ENCODE data around the gene WNT8B. TPM values are rescaled to one million over a fixed set of nuclear protein-coding genes. Genes with fewer than 3 reads are reported as not detected.

WNT8B gene
- total RNA-seq, 4 donors from 2014 or later: not detected

DNA sequence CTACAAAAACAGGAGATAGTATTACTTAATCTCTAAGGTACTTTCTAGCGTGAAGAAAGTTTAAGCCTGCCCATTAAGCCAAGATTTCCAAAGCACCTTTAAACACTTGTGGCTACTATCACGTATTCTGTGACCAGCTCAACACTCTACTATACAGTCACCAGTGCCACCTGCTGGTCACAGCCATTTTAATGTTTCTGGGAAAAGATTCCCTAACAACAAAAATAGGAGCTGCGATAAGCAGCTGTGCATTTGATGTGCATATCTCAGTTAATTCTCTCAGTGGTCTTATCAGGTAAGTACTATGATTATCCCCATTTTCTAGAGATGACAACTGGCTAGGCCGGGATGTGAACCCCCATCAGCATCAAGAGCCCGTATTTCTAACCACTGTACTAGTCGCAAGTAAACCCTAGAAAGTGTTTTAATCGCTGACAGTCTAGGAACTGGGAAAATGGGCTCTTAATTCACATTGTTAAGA is 56.0 kb downstream of the WNT8B start:
- Histone ChIP-seq H3K4me3 (peak overlapping the region; percentile 38 to 67), H3K4me1 (peaks cover 0 to 20% (median 8%) of the 10 kb centered on the region in 3 donors), H3K36me3 (peaks cover 0 to 38% of the 10 kb centered on the region in 2 donors), H3K9me3 (no peaks in the 10 kb centered on the region), H3K27ac (peak overlapping the region in 2 of 4 donors; percentile 24 to 58), H3K27me3 (no peaks in the 10 kb centered on the region)
- TF ChIP-seq, protein P1, sequence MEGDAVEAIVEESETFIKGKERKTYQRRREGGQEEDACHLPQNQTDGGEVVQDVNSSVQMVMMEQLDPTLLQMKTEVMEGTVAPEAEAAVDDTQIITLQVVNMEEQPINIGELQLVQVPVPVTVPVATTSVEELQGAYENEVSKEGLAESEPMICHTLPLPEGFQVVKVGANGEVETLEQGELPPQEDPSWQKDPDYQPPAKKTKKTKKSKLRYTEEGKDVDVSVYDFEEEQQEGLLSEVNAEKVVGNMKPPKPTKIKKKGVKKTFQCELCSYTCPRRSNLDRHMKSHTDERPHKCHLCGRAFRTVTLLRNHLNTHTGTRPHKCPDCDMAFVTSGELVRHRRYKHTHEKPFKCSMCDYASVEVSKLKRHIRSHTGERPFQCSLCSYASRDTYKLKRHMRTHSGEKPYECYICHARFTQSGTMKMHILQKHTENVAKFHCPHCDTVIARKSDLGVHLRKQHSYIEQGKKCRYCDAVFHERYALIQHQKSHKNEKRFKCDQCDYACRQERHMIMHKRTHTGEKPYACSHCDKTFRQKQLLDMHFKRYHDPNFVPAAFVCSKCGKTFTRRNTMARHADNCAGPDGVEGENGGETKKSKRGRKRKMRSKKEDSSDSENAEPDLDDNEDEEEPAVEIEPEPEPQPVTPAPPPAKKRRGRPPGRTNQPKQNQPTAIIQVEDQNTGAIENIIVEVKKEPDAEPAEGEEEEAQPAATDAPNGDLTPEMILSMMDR (IDR thresholded peaks at IDR 0.05): peak; percentile 46 to 76 (median 69)
- TF ChIP-seq EP300 (IDR thresholded peaks at IDR 0.05) (no peak), POLR2AphosphoS5 (IDR thresholded peaks at IDR 0.05) (no peak), POLR2A (IDR thresholded peaks at IDR 0.05) (no peak)
- ATAC-seq: peak; percentile 59
- WGBS, 2 donors (ENCODE audit: low coverage in 1 of 2): 5% methylated on average over 5 to 7 of the region's 7 CpGs

DNA sequence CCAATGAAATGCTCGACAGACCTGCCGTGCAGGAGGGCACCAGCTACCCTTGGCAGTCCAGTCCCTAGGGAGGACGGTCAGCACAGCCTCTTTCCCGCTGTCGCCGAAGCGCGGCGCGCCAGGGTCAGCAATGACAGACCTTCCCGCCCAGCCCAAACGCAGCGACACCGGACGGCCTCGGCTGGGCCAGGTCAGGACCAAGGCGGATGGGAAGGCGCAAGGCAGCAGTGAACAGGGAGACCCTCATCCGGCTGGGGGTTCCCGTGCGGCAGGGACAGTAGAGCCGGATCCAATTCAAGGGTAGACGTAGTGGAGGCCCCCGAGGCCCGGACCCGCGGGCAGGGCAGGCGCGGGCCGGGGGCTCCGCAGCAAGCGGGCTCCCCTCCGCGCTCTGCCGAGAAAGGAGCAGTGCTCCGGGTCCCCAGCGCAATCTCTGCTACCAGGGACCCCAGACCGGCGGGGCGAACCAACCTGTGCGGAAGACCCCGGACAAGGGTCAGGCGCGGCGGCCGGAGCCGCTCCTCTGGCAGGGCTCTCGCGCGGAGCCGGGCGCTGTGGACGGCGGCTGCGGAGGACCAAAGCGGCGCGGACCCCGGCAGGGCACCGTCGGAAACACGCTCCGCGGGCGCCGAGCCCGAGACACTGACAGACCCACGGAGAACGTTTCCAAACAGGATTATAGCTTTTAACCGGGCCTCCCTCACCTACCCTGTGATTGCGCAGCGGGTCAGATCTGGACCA is 56.7 kb downstream of the WNT8B start, which contains the start of gene SEC31B:
TSS of gene SEC31B (minus strand) at position 551 of the 741 bp plus-strand sequence. CDS start 2,909 bp downstream, outside the sequence.
- WGBS, 2 donors (ENCODE audit: low coverage in 1 of 2): no CpG with 5 or more reads among the region's 72 CpGs
- peak; percentile 76 for ATAC-seq
- TF ChIP-seq POLR2A (IDR thresholded peaks at IDR 0.05) (no peak), EP300 (IDR thresholded peaks at IDR 0.05) (no peak), POLR2AphosphoS5 (IDR thresholded peaks at IDR 0.05) (no peak)
- TF ChIP-seq, protein P1 (IDR thresholded peaks at IDR 0.05): no peak
- H3K4me1 ChIP-seq: peaks cover 0 to 20% (median 8%) of the 10 kb centered on the region in 3 donors
- peaks cover 0 to 38% of the 10 kb centered on the region in 2 donors for H3K36me3 ChIP-seq
- no peaks in the 10 kb centered on the region for H3K27me3 ChIP-seq
- H3K9me3 ChIP-seq: no peaks in the 10 kb centered on the region
- H3K27ac ChIP-seq: peak within 1 kb of the TSS in 3 of 4 donors; percentile 12 to 58 (median 24)
- H3K4me3 ChIP-seq: peak within 1 kb of the TSS; percentile 38 to 67

DNA sequence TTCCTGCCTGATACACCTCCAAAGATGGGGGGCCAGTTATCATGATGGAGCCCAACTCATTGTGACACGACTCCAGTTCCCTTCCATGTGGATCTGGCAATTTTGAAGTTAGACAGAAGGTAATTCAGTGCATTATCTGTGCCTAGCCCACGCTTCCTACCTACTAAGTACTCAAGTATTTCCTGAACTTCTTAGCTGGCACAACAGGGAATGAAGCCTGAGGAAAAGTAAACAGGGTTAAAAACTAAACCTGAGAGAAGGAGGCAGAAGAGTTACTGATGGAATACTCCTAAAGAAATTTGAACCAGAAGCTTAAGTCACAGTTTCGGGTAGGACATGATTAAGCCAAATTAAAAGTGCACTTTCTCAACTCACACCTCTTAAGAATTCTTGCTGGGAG is 58.0 kb downstream of the WNT8B start:
- Histone ChIP-seq H3K9me3 (no peaks in the 10 kb centered on the region), H3K4me3 (no peak overlapping the region), H3K27me3 (no peaks in the 10 kb centered on the region)

DNA sequence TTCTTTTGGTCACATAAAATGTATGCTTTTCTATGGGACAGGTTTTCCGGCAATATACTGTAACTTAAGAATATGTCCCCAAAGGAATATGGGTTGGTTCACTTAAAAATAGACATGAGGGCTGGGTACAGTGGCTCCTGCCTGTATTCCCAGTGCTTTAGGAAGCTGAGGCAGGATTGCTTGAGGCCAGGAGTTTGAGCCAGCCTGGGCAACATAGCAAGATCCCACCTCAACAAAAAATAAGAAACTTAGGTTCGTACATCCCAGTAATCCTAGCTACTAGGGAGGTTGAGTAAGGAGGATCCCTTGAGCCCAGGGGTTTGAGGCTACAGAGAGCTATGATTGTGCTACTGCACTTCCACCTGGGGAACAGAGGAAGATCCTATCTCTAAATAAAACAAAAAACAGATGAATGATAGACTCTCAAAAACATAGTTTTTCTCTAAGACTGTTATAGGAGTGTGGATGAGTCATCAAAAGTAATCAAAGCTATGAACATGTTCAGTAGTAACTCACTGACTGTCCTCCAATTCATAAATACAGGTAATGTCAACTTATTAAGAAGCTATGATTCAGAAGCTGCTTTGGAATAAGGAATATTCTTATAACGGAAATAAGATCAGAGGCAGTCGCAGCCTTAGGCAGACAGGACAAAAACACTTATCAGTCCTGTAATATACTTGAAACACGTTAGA is 59.4 kb downstream of the WNT8B start:
- Histone ChIP-seq H3K4me3 (no peak overlapping the region), H3K9me3 (no peaks in the 10 kb centered on the region), H3K4me1 (peaks cover 0 to 29% (median 8%) of the 10 kb centered on the region in 3 donors), H3K36me3 (peaks cover 0 to 48% of the 10 kb centered on the region in 2 donors), H3K27me3 (no peaks in the 10 kb centered on the region), H3K27ac (no peak overlapping the region)
- ATAC-seq: no peak
- 61 to 65% methylated on average over 5 of the region's 5 CpGs for WGBS, 2 donors (ENCODE audit: low coverage in 1 of 2)
- TF ChIP-seq POLR2AphosphoS5 (IDR thresholded peaks at IDR 0.05) (no peak), POLR2A (IDR thresholded peaks at IDR 0.05) (no peak), EP300 (IDR thresholded peaks at IDR 0.05) (no peak)
- TF ChIP-seq, protein P1 (IDR thresholded peaks at IDR 0.05): no peak

More for the DNA sequence above, 58.0 kb downstream of the WNT8B start:
- no peak for TF ChIP-seq POLR2A (IDR thresholded peaks at IDR 0.05)
- TF ChIP-seq POLR2AphosphoS5 (IDR thresholded peaks at IDR 0.05): no peak
- TF ChIP-seq, protein P1 (IDR thresholded peaks at IDR 0.05): no peak
- no peak for TF ChIP-seq EP300 (IDR thresholded peaks at IDR 0.05)
- H3K27ac ChIP-seq: no peak overlapping the region
- H3K36me3 ChIP-seq: peaks cover 0 to 38% of the 10 kb centered on the region in 2 donors
- WGBS, 2 donors (ENCODE audit: low coverage in 1 of 2): 75 to 77% methylated on average over 3 of the region's 3 CpGs
- H3K4me1 ChIP-seq: peaks cover 0 to 20% (median 8%) of the 10 kb centered on the region in 3 donors
- ATAC-seq: no peak

All from gastroesophageal sphincter (tissue), 4 donors.